Fibroblast of upper back skin (primary cell): ENCODE measurements around the gene ERCC6L.
"Not testable (repeated sequence)": the region's sequence is repeated elsewhere in the genome, so short reads cannot be mapped to it uniquely, and the experiment has no call there.

Experiments used
- DNase-seq: peaks from one replicate; pipeline ENCODE4 v3.0.0-alpha.2; 2013

ERCC6L gene

GRCh38 chrX:72245461-72246089, 6.7 kb upstream of the ERCC6L start:
- peak; percentile 60 for DNase-seq

GRCh38 chrX:72243472-72243871, 4.6 kb upstream of the ERCC6L start:
- peak; percentile 33 for DNase-seq

- no peak for DNase-seq
Observed at GRCh38 chrX:72240976-72241375, 2.1 kb upstream of the ERCC6L start.

- DNase-seq, result no peak
Observed at GRCh38 chrX:72238183-72238582, 644 bp downstream of the ERCC6L start.

GRCh38 chrX:72236841-72237240, 2.0 kb downstream of the ERCC6L start:
- DNase-seq, result no peak

GRCh38 chrX:72230290-72230689, 8.5 kb downstream of the ERCC6L start:
- DNase-seq, result no peak

- DNase-seq, result not testable (repeated sequence)
Observed at GRCh38 chrX:72220375-72220774, 18.5 kb downstream of the ERCC6L start.

- no peak for DNase-seq
Observed at GRCh38 chrX:72216973-72217372, 21.9 kb downstream of the ERCC6L start.

- no peak for DNase-seq
Observed at GRCh38 chrX:72208126-72208800, 30.6 kb downstream of the ERCC6L start.

- DNase-seq, result no peak
Observed at GRCh38 chrX:72207366-72207765, 31.5 kb downstream of the ERCC6L start.

- DNase-seq, result no peak
Observed at GRCh38 chrX:72205706-72206105, 33.1 kb downstream of the ERCC6L start.

- DNase-seq, result no peak
Observed at GRCh38 chrX:72203421-72203820, 35.4 kb downstream of the ERCC6L start.

- DNase-seq, result no peak
Observed at GRCh38 chrX:72202792-72203401, 35.9 kb downstream of the ERCC6L start.

GRCh38 chrX:72201836-72202536, 36.8 kb downstream of the ERCC6L start:
- peak; percentile 84 for DNase-seq

GRCh38 chrX:72182924-72183323, 55.9 kb downstream of the ERCC6L start:
- DNase-seq, result no peak

GRCh38 chrX:72181178-72182125, 57.4 kb downstream of the ERCC6L start, which contains the start of gene PIN4:
Gene PIN4 (plus strand): TSS chrX:72181757. CDS start chrX:72181786, 29 bp downstream.
- peak; percentile 98 for DNase-seq

- no peak for DNase-seq
Observed at GRCh38 chrX:72180539-72180938, 58.3 kb downstream of the ERCC6L start.

- no peak for DNase-seq
Observed at GRCh38 chrX:72176981-72177380, 61.8 kb downstream of the ERCC6L start.

- not testable (repeated sequence) for DNase-seq
Observed at GRCh38 chrX:72176289-72176688, 62.5 kb downstream of the ERCC6L start.

- peak; percentile 2 for DNase-seq
Observed at GRCh38 chrX:72169008-72169728, 69.7 kb downstream of the ERCC6L start.

- no peak for DNase-seq
Observed at GRCh38 chrX:72165551-72165950, 73.3 kb downstream of the ERCC6L start.

- DNase-seq, result no peak
Observed at GRCh38 chrX:72159769-72160168, 79.1 kb downstream of the ERCC6L start.
